Measurements from ENCODE around the gene ZC3H15.

The ZC3H15 gene

DNA sequence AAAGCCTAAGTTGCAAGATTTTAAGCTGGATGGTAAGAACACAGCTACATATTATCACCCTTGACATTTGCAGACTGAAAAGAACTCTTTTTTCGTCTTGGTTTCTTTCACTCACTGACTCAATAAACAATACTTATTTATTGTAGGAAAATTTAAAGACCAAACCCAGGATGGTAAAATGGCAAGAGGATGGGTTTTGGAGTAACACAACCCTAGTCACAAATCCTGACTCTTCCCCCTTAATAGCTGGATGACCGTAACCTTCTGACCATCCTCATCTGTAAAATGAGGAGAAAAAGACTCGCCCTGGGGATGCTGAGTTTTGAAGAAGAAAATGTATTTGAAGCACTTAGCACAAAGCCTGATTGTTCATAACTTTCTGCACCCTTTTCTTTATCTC lies 48.3 kb downstream of the ZC3H15 start:
- FAIRE-seq (no peak), DNase-seq (ENCODE audit: extremely low spot score, insufficient read length, low read depth) (no peak)

DNA sequence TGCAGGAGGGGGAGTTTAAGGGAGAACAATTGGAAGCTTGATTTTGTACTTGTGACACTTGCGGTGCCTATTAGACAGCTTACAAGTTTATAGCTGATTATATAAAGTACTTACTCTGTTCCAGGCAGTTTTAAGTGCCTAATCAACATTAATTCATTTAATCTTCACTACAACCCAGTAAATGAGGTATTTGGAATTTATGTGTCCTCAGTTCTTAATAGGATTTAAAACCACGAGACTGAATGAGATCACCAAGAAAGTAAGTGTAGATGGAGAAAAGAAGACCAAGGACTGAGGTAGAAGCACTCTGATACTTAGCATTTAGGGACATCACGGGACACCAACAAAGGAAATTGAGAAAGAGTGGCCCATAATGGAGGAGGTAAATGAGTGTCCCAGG lies 49.8 kb downstream of the ZC3H15 start:
- FAIRE-seq = no peak
- no peak for DNase-seq (ENCODE audit: extremely low spot score, insufficient read length, low read depth)

DNA sequence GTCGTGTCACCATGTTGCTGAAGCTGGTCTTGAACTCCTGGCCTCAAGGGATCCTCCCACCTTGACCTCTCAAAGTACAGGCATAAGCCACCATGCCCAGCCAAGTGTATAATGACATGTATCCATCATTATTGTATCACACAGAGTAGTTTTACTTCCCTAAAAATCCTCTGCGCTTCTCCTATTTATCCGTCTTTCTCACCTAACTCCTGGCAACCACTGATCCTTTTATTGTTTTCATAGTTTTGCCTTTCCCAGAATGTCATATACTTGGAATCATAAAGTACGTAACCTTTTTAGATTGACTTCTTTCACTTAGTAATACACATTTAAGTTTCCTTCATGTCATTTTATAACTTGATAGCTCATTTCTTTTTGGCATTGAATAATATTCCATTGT lies 51.0 kb downstream of the ZC3H15 start:
- FAIRE-seq (no peak), DNase-seq (ENCODE audit: extremely low spot score, insufficient read length, low read depth) (no peak)

DNA sequence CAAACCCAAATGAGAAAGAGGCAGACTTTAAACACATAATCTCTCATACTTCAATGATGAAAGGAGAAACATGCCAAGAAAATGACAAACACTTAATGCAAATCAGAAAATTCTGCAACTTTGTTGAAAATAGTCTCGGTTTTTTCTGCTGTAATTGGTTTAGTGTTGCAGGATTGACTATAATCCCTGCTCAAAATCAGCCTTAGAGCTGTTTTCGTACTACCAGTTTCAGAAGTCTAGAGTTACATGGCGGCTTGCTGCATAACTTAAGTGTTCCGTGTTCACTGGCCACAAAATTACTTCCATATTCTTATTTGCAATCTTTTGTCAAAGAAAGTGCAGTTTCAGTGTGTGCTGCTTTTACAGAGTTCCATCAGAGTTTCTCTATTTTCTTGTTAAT lies 54.9 kb downstream of the ZC3H15 start:
- FAIRE-seq = no peak
- DNase-seq (ENCODE audit: extremely low spot score, insufficient read length, low read depth) = no peak

DNA sequence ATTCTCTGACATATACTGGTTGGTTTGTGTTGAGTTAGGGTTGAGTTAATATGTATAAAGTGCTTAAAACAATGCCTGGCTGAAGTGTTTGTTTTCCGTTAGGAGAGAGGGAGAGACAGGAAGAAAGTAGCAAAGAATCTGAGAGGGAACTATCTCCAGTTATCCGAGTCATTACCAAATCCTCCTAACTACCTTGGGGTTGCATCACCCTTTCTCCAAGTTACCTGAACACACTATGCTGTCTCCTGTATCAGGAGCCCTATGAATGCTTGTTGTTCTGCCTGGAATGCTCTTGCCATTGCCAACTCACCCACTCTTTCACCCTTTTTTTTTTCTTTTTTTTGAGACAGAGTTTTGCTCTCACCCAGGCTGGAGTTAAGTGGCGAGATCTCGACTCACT lies 55.9 kb downstream of the ZC3H15 start:
- FAIRE-seq (no peak), DNase-seq (ENCODE audit: extremely low spot score, insufficient read length, low read depth) (no peak)

DNA sequence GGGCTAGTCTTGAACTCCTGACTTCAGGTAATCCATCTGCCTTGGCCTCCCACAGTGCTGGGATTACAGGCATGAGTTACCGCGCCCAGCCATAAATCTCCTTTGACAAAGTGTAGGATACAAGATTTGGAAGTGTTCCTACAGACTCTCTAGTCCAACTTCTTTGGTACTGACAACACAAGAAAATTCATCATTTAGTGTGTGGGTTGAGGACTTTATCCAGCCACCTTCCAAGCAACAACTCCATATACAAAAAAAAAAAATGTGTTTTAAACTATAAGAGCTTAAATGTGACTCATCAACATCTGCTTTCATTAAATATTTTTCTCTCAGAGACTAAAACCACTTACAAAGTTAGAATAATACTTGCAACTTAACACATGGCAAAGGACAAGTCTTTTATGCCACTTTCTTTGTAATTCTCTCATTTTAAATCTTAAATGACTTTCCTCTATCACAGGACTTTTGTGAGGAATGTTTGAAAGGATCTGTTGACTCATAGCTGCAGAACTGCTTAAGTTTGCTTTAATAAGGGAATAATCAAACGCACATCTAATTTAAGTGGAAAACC lies 57.6 kb downstream of the ZC3H15 start:
- FAIRE-seq = no peak

DNA sequence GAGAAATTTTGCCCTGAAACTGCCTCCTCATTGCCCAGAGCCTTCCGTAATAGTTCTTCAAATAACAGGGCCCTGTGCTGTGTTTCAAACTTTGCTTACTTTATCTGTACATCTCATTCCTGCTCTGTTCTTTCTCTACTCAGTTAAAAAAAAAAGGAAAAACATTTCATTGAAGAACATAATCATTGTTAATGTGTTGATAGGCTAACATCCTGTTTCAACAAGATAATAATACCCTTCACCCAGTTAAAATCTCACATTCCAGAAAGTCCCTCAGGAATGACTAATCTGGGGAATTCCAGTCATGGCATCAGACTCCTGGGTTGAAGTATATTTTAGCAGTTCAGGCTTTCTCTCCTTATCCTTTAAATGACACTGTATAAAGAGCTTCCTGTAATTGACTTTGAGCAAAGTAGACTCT lies 58.2 kb downstream of the ZC3H15 start:
- FAIRE-seq (no peak), DNase-seq (ENCODE audit: extremely low spot score, insufficient read length, low read depth) (no peak)

More for the DNA sequence above, 57.6 kb downstream of the ZC3H15 start:
- no peak for DNase-seq (ENCODE audit: extremely low spot score, insufficient read length, low read depth)

DNA sequence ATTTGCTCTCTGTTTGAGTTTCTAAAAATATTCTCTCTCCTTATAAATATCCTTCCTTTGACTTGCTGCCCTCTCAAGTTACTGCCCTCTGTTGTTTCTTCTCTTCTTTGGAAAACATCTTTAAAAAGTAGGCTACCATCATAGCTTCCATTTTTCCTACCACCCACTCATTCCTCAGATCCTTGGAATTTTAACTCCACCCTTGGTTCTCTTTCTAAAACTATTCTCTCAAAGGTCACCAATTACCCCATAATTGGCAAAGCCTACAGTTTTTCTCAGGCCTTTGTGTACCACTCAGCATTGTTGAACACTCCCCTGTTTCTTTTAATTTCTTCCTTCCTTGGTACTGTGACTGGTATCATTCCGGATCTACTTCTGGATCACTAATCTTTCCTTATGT lies 60.8 kb downstream of the ZC3H15 start:
- FAIRE-seq (no peak), DNase-seq (ENCODE audit: extremely low spot score, insufficient read length, low read depth) (no peak)

DNA sequence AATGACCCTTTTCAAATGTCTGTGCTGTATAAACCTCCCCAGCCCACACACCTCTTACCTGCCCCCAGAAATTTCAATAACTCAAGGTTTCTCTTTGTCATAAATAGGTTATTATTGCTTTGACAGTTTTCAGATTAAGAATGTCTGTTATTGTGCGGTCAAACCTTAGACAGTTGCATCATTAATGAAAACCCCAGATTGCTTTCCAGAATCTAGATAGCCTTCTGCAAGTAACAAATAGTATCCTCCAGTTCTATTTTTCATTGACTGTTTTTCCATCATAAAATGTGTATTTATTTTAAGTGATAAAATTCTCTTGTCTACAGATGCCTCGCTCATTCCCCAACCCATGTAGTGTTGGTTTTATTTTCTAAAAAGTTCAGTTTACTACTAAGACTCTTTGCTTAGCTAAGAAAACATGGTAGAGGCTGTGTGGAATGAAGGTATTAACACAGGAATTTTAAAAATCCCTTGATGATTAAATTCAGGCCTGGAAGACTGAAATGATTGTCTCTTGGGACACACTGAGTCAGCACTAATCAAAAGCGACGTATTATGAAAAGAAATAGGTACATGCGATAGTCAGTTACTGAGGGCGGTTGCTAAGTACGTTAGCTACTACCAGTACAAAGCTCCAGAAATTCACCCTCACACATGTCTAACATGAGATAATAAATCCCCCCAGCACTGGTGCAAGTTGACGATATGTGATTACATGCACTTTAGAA lies 65.4 kb downstream of the ZC3H15 start:
- DNase-seq (ENCODE audit: extremely low spot score, insufficient read length, low read depth) = no peak
- FAIRE-seq = no peak

DNA sequence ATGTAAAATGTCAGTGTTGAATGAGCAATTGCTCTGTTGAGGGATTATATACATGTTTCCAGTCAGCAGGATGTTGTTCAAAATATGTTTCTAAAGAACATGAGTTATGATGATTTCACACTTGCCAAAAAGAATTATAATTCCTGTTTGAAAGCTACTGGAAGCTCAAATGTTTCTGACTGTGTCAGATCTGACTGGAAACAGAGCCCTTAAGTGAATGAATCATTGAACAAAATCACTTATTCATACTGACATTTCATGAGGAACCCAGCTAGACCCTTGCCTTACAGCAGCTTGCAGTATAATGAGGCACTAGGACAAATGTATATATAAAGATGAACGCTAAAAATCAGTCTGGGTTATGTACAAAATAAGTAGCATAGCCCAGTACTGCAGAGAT lies 68.4 kb downstream of the ZC3H15 start:
- DNase-seq (ENCODE audit: extremely low spot score, insufficient read length, low read depth) = no peak
- FAIRE-seq = no peak

DNA sequence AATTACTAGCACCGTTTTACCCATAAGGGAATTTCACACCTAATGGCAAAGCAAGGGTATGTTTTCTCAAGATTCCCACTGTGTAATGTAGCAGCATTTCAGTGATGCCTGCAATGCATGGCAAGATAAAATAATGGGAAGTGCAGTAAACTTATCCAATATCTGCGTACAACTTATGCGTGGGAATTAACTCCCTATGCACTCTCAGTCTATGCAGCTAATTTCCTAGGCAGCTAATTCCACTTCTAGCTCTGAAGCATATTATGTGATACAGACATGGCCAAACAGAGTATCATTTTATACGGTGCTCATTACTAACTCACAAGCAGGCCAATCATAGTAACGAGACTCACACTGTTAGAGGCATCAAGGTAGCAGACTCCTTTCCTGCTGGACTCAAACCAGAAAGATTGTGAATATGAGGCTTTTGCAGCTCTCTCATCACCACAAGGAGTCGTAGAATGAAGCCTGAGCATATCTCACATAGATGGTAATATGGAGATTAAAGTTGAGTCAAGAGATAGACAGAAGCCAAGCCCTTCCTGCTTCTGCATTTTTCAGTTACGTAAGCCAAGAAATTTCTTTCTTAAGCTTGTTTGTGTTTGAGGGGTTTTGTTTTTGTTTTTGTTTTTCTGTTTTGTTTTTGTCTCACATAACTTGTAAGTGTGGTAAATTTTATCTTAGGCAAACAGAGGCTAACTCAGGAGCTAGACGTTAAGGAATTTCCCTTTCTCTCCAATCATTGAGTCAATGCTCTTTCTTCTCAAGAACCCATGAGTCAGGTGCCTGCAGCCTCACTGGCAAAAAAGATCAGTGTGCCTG lies 69.0 kb downstream of the ZC3H15 start:
- no peak for FAIRE-seq
- DNase-seq (ENCODE audit: extremely low spot score, insufficient read length, low read depth) = no peak

DNA sequence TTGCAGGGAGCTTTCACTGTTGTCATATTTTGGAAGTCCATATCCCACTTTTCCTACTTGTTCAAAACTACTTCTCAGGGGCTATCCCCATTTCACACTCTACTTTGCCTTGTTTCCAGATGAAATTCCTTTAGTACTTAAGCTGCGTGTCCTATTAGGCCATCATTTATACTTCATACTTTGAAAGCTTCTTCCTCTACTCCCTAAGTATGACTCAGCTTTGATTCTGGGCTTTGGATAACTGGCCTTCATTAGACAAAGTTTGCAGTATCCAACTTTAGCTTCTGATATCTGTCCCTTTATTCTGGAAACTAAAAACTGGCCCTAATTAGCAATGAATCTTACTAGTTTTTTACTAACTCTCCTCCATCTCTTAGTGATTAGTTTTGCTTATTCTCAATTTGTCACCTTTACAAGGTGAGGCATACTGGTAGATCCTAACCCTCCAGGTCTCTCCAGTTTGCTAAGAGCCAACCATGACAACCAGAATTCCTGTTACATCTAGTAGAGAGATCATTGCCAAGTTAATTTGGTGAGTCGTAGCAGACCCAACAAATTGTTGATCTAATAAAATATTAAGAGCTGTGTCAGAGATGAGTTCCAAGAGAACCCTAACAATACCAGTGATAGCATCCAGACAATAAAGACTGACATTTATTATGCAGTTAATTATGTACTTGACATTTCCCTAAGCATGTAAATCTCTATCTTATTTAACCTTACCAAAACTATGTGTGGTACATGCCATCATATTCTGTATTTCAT lies 72.6 kb downstream of the ZC3H15 start:
- no peak for FAIRE-seq
- no peak for DNase-seq (ENCODE audit: extremely low spot score, insufficient read length, low read depth)

All from GM18507 (cell line).